ENCODE measurements around the gene RNF213.
"Not testable (repeated sequence)": the region's sequence is repeated elsewhere in the genome, so short reads cannot be mapped to it uniquely, and the experiment has no call there.

Gene RNF213

GRCh38 chr17:80317706-80317980 is 57.0 kb downstream of the RNF213 start:
- no peak for DNase-seq (ENCODE audit: low read depth, low spot score)

GRCh38 chr17:80318166-80318565 is 57.5 kb downstream of the RNF213 start:
- DNase-seq (ENCODE audit: low read depth, low spot score): no peak

GRCh38 chr17:80319262-80319998 is 58.8 kb downstream of the RNF213 start:
- DNase-seq (ENCODE audit: low read depth, low spot score): no peak

GRCh38 chr17:80319999-80320344 is 59.3 kb downstream of the RNF213 start:
- DNase-seq (ENCODE audit: low read depth, low spot score): no peak

- no peak for DNase-seq (ENCODE audit: low read depth, low spot score)
Measured at GRCh38 chr17:80320496-80320895, 59.8 kb downstream of the RNF213 start.

GRCh38 chr17:80322864-80323263 is 62.2 kb downstream of the RNF213 start:
- no peak for DNase-seq (ENCODE audit: low read depth, low spot score)

- no peak for DNase-seq (ENCODE audit: low read depth, low spot score)
Measured at GRCh38 chr17:80323982-80324381, 63.3 kb downstream of the RNF213 start.

- no peak for DNase-seq (ENCODE audit: low read depth, low spot score)
Measured at GRCh38 chr17:80327518-80327917, 66.9 kb downstream of the RNF213 start.

GRCh38 chr17:80328634-80329380 is 68.2 kb downstream of the RNF213 start:
- DNase-seq (ENCODE audit: low read depth, low spot score): no peak

GRCh38 chr17:80329421-80329820 is 68.8 kb downstream of the RNF213 start:
- not testable (repeated sequence) for DNase-seq (ENCODE audit: low read depth, low spot score)

- DNase-seq (ENCODE audit: low read depth, low spot score): no peak
Measured at GRCh38 chr17:80330276-80330675, 69.6 kb downstream of the RNF213 start.

- not testable (repeated sequence) for DNase-seq (ENCODE audit: low read depth, low spot score)
Measured at GRCh38 chr17:80330938-80331337, 70.3 kb downstream of the RNF213 start.

- no peak for DNase-seq (ENCODE audit: low read depth, low spot score)
Measured at GRCh38 chr17:80331820-80332219, 71.2 kb downstream of the RNF213 start.

GRCh38 chr17:80337195-80337895 is 76.7 kb downstream of the RNF213 start:
- no peak for DNase-seq (ENCODE audit: low read depth, low spot score)

GRCh38 chr17:80339118-80339517 is 78.5 kb downstream of the RNF213 start:
- DNase-seq (ENCODE audit: low read depth, low spot score): no peak

- DNase-seq (ENCODE audit: low read depth, low spot score): no peak
Measured at GRCh38 chr17:80339731-80340456, 79.2 kb downstream of the RNF213 start.

GRCh38 chr17:80345321-80345720 is 84.7 kb downstream of the RNF213 start:
- no peak for DNase-seq (ENCODE audit: low read depth, low spot score)

GRCh38 chr17:80345841-80346497 is 85.3 kb downstream of the RNF213 start:
- DNase-seq (ENCODE audit: low read depth, low spot score): no peak

GRCh38 chr17:80346498-80347275 is 86.0 kb downstream of the RNF213 start:
- DNase-seq (ENCODE audit: low read depth, low spot score): no peak

GRCh38 chr17:80347536-80347935 is 86.9 kb downstream of the RNF213 start:
- DNase-seq (ENCODE audit: low read depth, low spot score): no peak

- no peak for DNase-seq (ENCODE audit: low read depth, low spot score)
Measured at GRCh38 chr17:80347948-80348351, 87.3 kb downstream of the RNF213 start.

Data from iPS DF 19.7 (cell line).